ENCODE results near the gene GZMM. TPM values are rescaled to one million over a fixed set of nuclear protein-coding genes. Genes with fewer than 3 reads are reported as not detected.

The GZMM gene
- total and polyA plus RNA-seq, 4 experiments from 2014 or later, result 25.5 to 122 (median 55.4) TPM

- Mint-ChIP-seq H3K9me3 (no peaks in the 10 kb centered on the region), H3K27ac (no peak overlapping the region), H3K27me3 (peaks cover 2 to 5% of the 10 kb centered on the region in 2 donors), H3K36me3 (no peaks in the 10 kb centered on the region), H3K4me3 (peak overlapping the region in 1 of 8 donors; percentile 30), H3K4me1 (peaks cover 0 to 4% (median 0%) of the 10 kb centered on the region in 4 donors)
- Histone ChIP-seq H3K4me1 (ENCODE audit: insufficient read depth, low read length) (no peaks in the 10 kb centered on the region), H3K27me3 (ENCODE audit: insufficient read depth, low read length) (no peaks in the 10 kb centered on the region), H3K9me3 (ENCODE audit: control insufficient read depth in 1 of 2, low read length in 2 of 2) (no peaks in the 10 kb centered on the region), H3K27ac (ENCODE audit: low read depth, low read length) (no peak overlapping the region), H3K36me3 (ENCODE audit: insufficient read depth, low read length) (no peaks in the 10 kb centered on the region), H3K4me3 (ENCODE audit: low read length in 2 of 2) (no peak overlapping the region)
- ChIA-PET CTCF (ENCODE audit: partially characterized antibody) (no interaction called here), POLR2A (ENCODE audit: partially characterized antibody) (no interaction called here)
- DNase-seq, result no peak
- intact Hi-C loops (cut with micrococcal nuclease), result no loop called here
Measured at GRCh38 chr19:595326-596262, 51.7 kb downstream of the GZMM start.

- Mint-ChIP-seq H3K4me1 (peaks cover 0 to 2% (median 0%) of the 10 kb centered on the region in 4 donors), H3K9me3 (peaks cover 0 to 6% (median 0%) of the 10 kb centered on the region in 8 donors), H3K36me3 (no peaks in the 10 kb centered on the region), H3K27me3 (peaks cover 1 to 5% of the 10 kb centered on the region in 2 donors), H3K27ac (no peak overlapping the region), H3K4me3 (no peak overlapping the region)
- no peaks in the 10 kb centered on the region for H3K36me3 ChIP-seq (ENCODE audit: insufficient read depth, low read length)
- no peaks in the 10 kb centered on the region for H3K27me3 ChIP-seq (ENCODE audit: insufficient read depth, low read length)
- intact Hi-C loops (cut with micrococcal nuclease), result no loop called here
- DNase-seq, result no peak
- no peaks in the 10 kb centered on the region for H3K9me3 ChIP-seq (ENCODE audit: control insufficient read depth in 1 of 2, low read length in 2 of 2)
- H3K4me3 ChIP-seq (ENCODE audit: low read length in 2 of 2), result no peak overlapping the region
- ChIA-PET CTCF (ENCODE audit: partially characterized antibody) (no interaction called here), POLR2A (ENCODE audit: partially characterized antibody) (no interaction called here)
- H3K27ac ChIP-seq (ENCODE audit: low read depth, low read length), result no peak overlapping the region
- no peaks in the 10 kb centered on the region for H3K4me1 ChIP-seq (ENCODE audit: insufficient read depth, low read length)
Measured at GRCh38 chr19:596263-596655, 52.4 kb downstream of the GZMM start.

- Histone ChIP-seq H3K4me3 (ENCODE audit: low read length in 2 of 2) (no peak overlapping the region), H3K27ac (ENCODE audit: low read depth, low read length) (no peak overlapping the region), H3K27me3 (ENCODE audit: insufficient read depth, low read length) (no peaks in the 10 kb centered on the region), H3K36me3 (ENCODE audit: insufficient read depth, low read length) (no peaks in the 10 kb centered on the region), H3K4me1 (ENCODE audit: insufficient read depth, low read length) (no peaks in the 10 kb centered on the region), H3K9me3 (ENCODE audit: control insufficient read depth in 1 of 2, low read length in 2 of 2) (no peaks in the 10 kb centered on the region)
- DNase-seq, result no peak
- POLR2A ChIA-PET (ENCODE audit: partially characterized antibody), result no interaction called here
- H3K27me3 Mint-ChIP-seq, result peaks cover 0 to 5% of the 10 kb centered on the region in 2 donors
- peaks cover 0 to 9% (median 0%) of the 10 kb centered on the region in 8 donors for H3K9me3 Mint-ChIP-seq
- no peak overlapping the region for H3K4me3 Mint-ChIP-seq
- intact Hi-C loops (cut with micrococcal nuclease), result no loop called here
- no peaks in the 10 kb centered on the region for H3K4me1 Mint-ChIP-seq
- CTCF ChIA-PET (ENCODE audit: partially characterized antibody), result no interaction called here
- peak overlapping the region in 1 of 7 donors; percentile 54 for H3K27ac Mint-ChIP-seq
- no peaks in the 10 kb centered on the region for H3K36me3 Mint-ChIP-seq
Measured at GRCh38 chr19:597406-598315, 53.8 kb downstream of the GZMM start.

Other genes with a start within 250 kb of the GZMM start
- 10 to 100 TPM; 17.5 to 18.2 TPM for gene MIER2, start 199.3 kb upstream of the GZMM start, total RNA-seq
- 1 to 10 TPM; 1.1 to 7.8 TPM for gene MIER2, start 199.3 kb upstream of the GZMM start, polyA plus RNA-seq
- gene C2CD4C, start 134.9 kb upstream of the GZMM start, total RNA-seq, result not detected
- not detected for gene C2CD4C, start 134.9 kb upstream of the GZMM start, polyA plus RNA-seq
- under 1 TPM; 0.55 to 0.64 TPM for gene SHC2, start 83.0 kb upstream of the GZMM start, total RNA-seq
- not detected for gene SHC2, start 83.0 kb upstream of the GZMM start, polyA plus RNA-seq
- gene MADCAM1, start 47.6 kb upstream of the GZMM start, total RNA-seq, result 1 to 10 TPM; 1.5 to 1.9 TPM
- gene MADCAM1, start 47.6 kb upstream of the GZMM start, polyA plus RNA-seq, result under 1 TPM; 0.11 to 0.24 TPM
- 10 to 100 TPM; 31.8 to 32.0 TPM for gene TPGS1, start 36.6 kb upstream of the GZMM start, total RNA-seq
- 10 to 100 TPM; 22.2 to 37.6 TPM for gene TPGS1, start 36.6 kb upstream of the GZMM start, polyA plus RNA-seq
- 10 to 100 TPM; 44.4 to 46.6 TPM for gene CDC34, start 12.3 kb upstream of the GZMM start, total RNA-seq
- gene CDC34, start 12.3 kb upstream of the GZMM start, polyA plus RNA-seq, result 10 to 100 TPM; 26.7 to 44.0 TPM
- 100 to 1,000 TPM; 150 to 151 TPM for gene BSG, start 28.5 kb downstream of the GZMM start, total RNA-seq
- gene BSG, start 28.5 kb downstream of the GZMM start, polyA plus RNA-seq, result 100 to 1,000 TPM; 332 to 346 TPM
- gene HCN2, start 45.8 kb downstream of the GZMM start, total RNA-seq, result 1 to 10 TPM; 2.5 to 2.9 TPM
- not detected for gene HCN2, start 45.8 kb downstream of the GZMM start, polyA plus RNA-seq
- 100 to 1,000 TPM in 1 of 2 experiments, 10 to 100 TPM in 1; 98.9 to 103 TPM for gene POLRMT, start 89.5 kb downstream of the GZMM start, total RNA-seq
- 10 to 100 TPM; 31.6 to 58.4 TPM for gene POLRMT, start 89.5 kb downstream of the GZMM start, polyA plus RNA-seq
- 1 to 10 TPM; 1.8 to 1.9 TPM for gene FGF22, start 95.8 kb downstream of the GZMM start, total RNA-seq
- not detected for gene FGF22, start 95.8 kb downstream of the GZMM start, polyA plus RNA-seq
- 100 to 1,000 TPM; 105 to 112 TPM for gene RNF126, start 119.2 kb downstream of the GZMM start, total RNA-seq
- 10 to 100 TPM; 82.3 to 95.6 TPM for gene RNF126, start 119.2 kb downstream of the GZMM start, polyA plus RNA-seq
- 1 to 10 TPM; 2.9 to 3.4 TPM for gene FSTL3, start 132.3 kb downstream of the GZMM start, total RNA-seq
- 1 to 10 TPM; 2.0 to 2.1 TPM for gene FSTL3, start 132.3 kb downstream of the GZMM start, polyA plus RNA-seq
- not detected for gene PRSS57, start 151.4 kb downstream of the GZMM start, total RNA-seq
- not detected for gene PRSS57, start 151.4 kb downstream of the GZMM start, polyA plus RNA-seq
- gene PALM, start 164.9 kb downstream of the GZMM start, total RNA-seq, result not detected
- gene PALM, start 164.9 kb downstream of the GZMM start, polyA plus RNA-seq, result not detected
- not detected for gene MISP, start 207.1 kb downstream of the GZMM start, total RNA-seq
- gene MISP, start 207.1 kb downstream of the GZMM start, polyA plus RNA-seq, result not detected

Measured in CD4-positive, alpha-beta memory T cell (primary cell).